ENCODE data around the gene RPP25L. TPM values are rescaled to one million over a fixed set of nuclear protein-coding genes. Genes with fewer than 3 reads are reported as not detected.

The RPP25L gene
- total RNA-seq, 1 experiment from 2014 or later: 17.2 TPM

- H3K4me3 Mint-ChIP-seq: no peak overlapping the region
- H3K4me2 ChIP-seq (ENCODE audit: insufficient read depth, insufficient read length, low read length): no peak overlapping the region
- H3K9me3 Mint-ChIP-seq: no peaks in the 10 kb centered on the region
- no peak overlapping the region for H3K27ac ChIP-seq (ENCODE audit: insufficient read length, low read depth, low read length)
- H3K9me3 ChIP-seq (ENCODE audit: control insufficient read depth, low read depth, low read length): no peaks in the 10 kb centered on the region
- no peaks in the 10 kb centered on the region for H3K27me3 ChIP-seq (ENCODE audit: insufficient read depth, low read length)
- H2BK12ac ChIP-seq (ENCODE audit: insufficient read length, low read depth, low read length): no peak overlapping the region
- H2AK5ac ChIP-seq (ENCODE audit: insufficient read length, low read length): no peak overlapping the region
- no peaks in the 10 kb centered on the region for H3K79me1 ChIP-seq (ENCODE audit: insufficient read depth, low read depth, low read length, poor library complexity, severe bottlenecking)
- peaks cover 6% of the 10 kb centered on the region for H3K27me3 Mint-ChIP-seq (ENCODE audit: low read depth)
- no peak overlapping the region for H4K8ac ChIP-seq (replicated peaks; ENCODE audit: insufficient read length, low read depth, low read length)
- no peak for DNase-seq
- H2AFZ ChIP-seq (ENCODE audit: low read length): no peak overlapping the region
- H3K23me2 ChIP-seq (ENCODE audit: insufficient read length, low read depth, low read length, poor library complexity, severe bottlenecking): no peaks in the 10 kb centered on the region
- no peak overlapping the region for H2BK20ac ChIP-seq (ENCODE audit: low read depth, low read length, poor library complexity, severe bottlenecking)
- no peaks in the 10 kb centered on the region for H3K36me3 Mint-ChIP-seq (ENCODE audit: insufficient read depth in 1 of 3, low read depth in 3 of 3)
- H4K91ac ChIP-seq (ENCODE audit: insufficient read length, low read depth, low read length): no peak overlapping the region
- no peak overlapping the region for H3T11ph ChIP-seq (ENCODE audit: low read length)
- H3K23ac ChIP-seq (ENCODE audit: insufficient read length, low read depth, low read length): no peak overlapping the region
- peaks cover 7 to 20% of the 10 kb centered on the region in 2 experiments for H3K4me1 Mint-ChIP-seq
- no peak overlapping the region for H3K9ac ChIP-seq (ENCODE audit: extremely low read depth, insufficient read length, low read length)
- WGBS (ENCODE audit: extremely low coverage, insufficient read length, low lambda C conversion rate): no CpG with 5 or more reads among the region's 14 CpGs
- H4K20me1 ChIP-seq (ENCODE audit: control insufficient read depth, insufficient read depth, insufficient read length): no peaks in the 10 kb centered on the region
- H3K4me1 ChIP-seq (ENCODE audit: insufficient read depth, low read length): no peaks in the 10 kb centered on the region; the same call in 1 of the 2 replicates
- H2BK120ac ChIP-seq (ENCODE audit: low read depth, low read length, poor library complexity, severe bottlenecking): no peak overlapping the region
- H4K5ac ChIP-seq (ENCODE audit: insufficient read length, low read depth, low read length): no peak overlapping the region
- H3K18ac ChIP-seq (ENCODE audit: insufficient read length, low read depth, low read length): no peak overlapping the region
- no peak overlapping the region for H3K14ac ChIP-seq (ENCODE audit: insufficient read depth, low read length)
- no peaks in the 10 kb centered on the region for H3K79me2 ChIP-seq (ENCODE audit: insufficient read depth, low read length)
- no peak overlapping the region for H3K4ac ChIP-seq (ENCODE audit: low read depth, low read length)
- H3K56ac ChIP-seq (ENCODE audit: insufficient read length, low read depth, low read length): no peak overlapping the region
- no peak overlapping the region; a peak in 1 of 7 replicates for H3K27ac Mint-ChIP-seq
- H2BK15ac ChIP-seq (ENCODE audit: low read depth, low read length): no peak overlapping the region
- no peak overlapping the region for H2BK5ac ChIP-seq (ENCODE audit: insufficient read length, low read length)
- no peak for TF ChIP-seq CTCF (conservative IDR thresholded peaks at IDR 0.05)
Observed at GRCh38 chr9:34658461-34658860, 46.6 kb upstream of the RPP25L start.
